H9 (cell line): ENCODE data around the gene PM20D2. TPM values are rescaled to one million over a fixed set of nuclear protein-coding genes. Genes with fewer than 3 reads are reported as not detected.

ENCODE experiments used
- DNase-seq: peaks from one replicate; pipeline ENCODE4 v3.0.0-alpha.2; 2017
- H2AFZ ChIP-seq: one replicate; pipeline ENCODE4 v1.6.1; 2013; ENCODE audit warnings: mild to moderate bottlenecking, low read length, control low read depth, moderate library complexity
- H2AK5ac ChIP-seq: 2 replicates; pipeline ENCODE4 v1.6.1; 2013; ENCODE audit warnings: low read length, control low read depth, mixed read lengths; ENCODE audit not compliant: insufficient read length
- H2BK120ac ChIP-seq: one replicate; pipeline ENCODE4 v1.6.1; 2013; ENCODE audit warnings: low read depth, mild to moderate bottlenecking, low read length, control low read depth, inconsistent platforms; ENCODE audit not compliant: poor library complexity, severe bottlenecking
- H2BK12ac ChIP-seq: 2 replicates; pipeline ENCODE4 v1.6.1; 2013; ENCODE audit warnings: low read length, control low read depth, mixed read lengths, low read depth; ENCODE audit not compliant: insufficient read length
- H2BK15ac ChIP-seq: 2 replicates; pipeline ENCODE4 v1.6.1; 2013; ENCODE audit warnings: low read depth, low read length, control low read depth
- H2BK20ac ChIP-seq: one replicate; pipeline ENCODE4 v1.6.1; 2013; ENCODE audit warnings: low read depth, mild to moderate bottlenecking, low read length, control low read depth, inconsistent platforms; ENCODE audit not compliant: poor library complexity, severe bottlenecking
- H2BK5ac ChIP-seq: 2 replicates; pipeline ENCODE4 v1.6.1; 2013; ENCODE audit warnings: low read length, control low read depth, mixed read lengths; ENCODE audit not compliant: insufficient read length
- H3K14ac ChIP-seq: 2 replicates; pipeline ENCODE4 v1.6.1; 2013; ENCODE audit warnings: low read length, control low read depth; ENCODE audit not compliant: insufficient read depth
- H3K18ac ChIP-seq: 2 replicates; pipeline ENCODE4 v1.6.1; 2013; ENCODE audit warnings: low read depth, mild to moderate bottlenecking, mixed read lengths, low read length, control low read depth; ENCODE audit not compliant: insufficient read length
- H3K23ac ChIP-seq: 2 replicates; pipeline ENCODE4 v1.6.1; 2013; ENCODE audit warnings: low read length, control low read depth, mixed read lengths, low read depth; ENCODE audit not compliant: insufficient read length
- H3K23me2 ChIP-seq: 2 replicates; pipeline ENCODE4 v1.6.1; 2013; ENCODE audit warnings: low read depth, mild to moderate bottlenecking, mixed read lengths, low read length, control low read depth; ENCODE audit not compliant: insufficient read length, poor library complexity, severe bottlenecking
- H3K27ac ChIP-seq: 2 replicates; pipeline ENCODE4 v1.5.1; 2013; ENCODE audit warnings: low read length, control low read depth, mixed read lengths, low read depth; ENCODE audit not compliant: insufficient read length
- H3K27me3 ChIP-seq: 2 replicates; pipeline ENCODE4 v1.6.1; 2013; ENCODE audit warnings: low read length, control low read depth, inconsistent platforms; ENCODE audit not compliant: insufficient read depth
- H3K4ac ChIP-seq: 2 replicates; pipeline ENCODE4 v1.6.1; 2013; ENCODE audit warnings: low read depth, mild to moderate bottlenecking, control low read depth, inconsistent platforms, low read length, moderate library complexity
- H3K4me1 ChIP-seq: 2 replicates; pipeline ENCODE4 v1.6.1; 2013; ENCODE audit warnings: low read length, control low read depth, inconsistent platforms; ENCODE audit not compliant: insufficient read depth
- H3K4me2 ChIP-seq: 2 replicates; pipeline ENCODE4 v1.6.1; 2013; ENCODE audit warnings: low read length, control low read depth, mixed read lengths; ENCODE audit not compliant: insufficient read length, insufficient read depth
- H3K56ac ChIP-seq: 2 replicates; pipeline ENCODE4 v1.6.1; 2013; ENCODE audit warnings: low read depth, mild to moderate bottlenecking, mixed read lengths, low read length, control low read depth; ENCODE audit not compliant: insufficient read length
- H3K79me1 ChIP-seq: 2 replicates; pipeline ENCODE4 v1.6.1; 2013; ENCODE audit warnings: low read depth, mild to moderate bottlenecking, moderate library complexity, low read length, control low read depth, inconsistent platforms; ENCODE audit not compliant: insufficient read depth, poor library complexity, severe bottlenecking
- H3K79me2 ChIP-seq: 2 replicates; pipeline ENCODE4 v1.6.1; 2013; ENCODE audit warnings: low read length, control low read depth, inconsistent platforms; ENCODE audit not compliant: insufficient read depth
- H3K9ac ChIP-seq: 2 replicates; pipeline ENCODE4 v1.6.1; 2013; ENCODE audit warnings: low read length, control low read depth, mixed read lengths; ENCODE audit not compliant: insufficient read length; ENCODE audit errors: extremely low read depth
- H3K9me3 ChIP-seq: one replicate; pipeline ENCODE4 v1.6.1; 2013; ENCODE audit warnings: low read depth, low read length, inconsistent platforms; ENCODE audit not compliant: control insufficient read depth
- H3T11ph ChIP-seq: one replicate; pipeline ENCODE4 v1.6.1; 2013; ENCODE audit warnings: mild to moderate bottlenecking, low read length, control low read depth, inconsistent platforms
- H4K20me1 ChIP-seq: one replicate; pipeline ENCODE4 v1.6.1; 2013; ENCODE audit not compliant: control insufficient read depth, insufficient read length, insufficient read depth
- H4K5ac ChIP-seq: 2 replicates; pipeline ENCODE4 v1.6.1; 2013; ENCODE audit warnings: low read depth, mild to moderate bottlenecking, mixed read lengths, low read length, control low read depth; ENCODE audit not compliant: insufficient read length
- H4K8ac ChIP-seq: replicated peaks from 2 replicates; pipeline ENCODE4 v1.6.1; 2013; ENCODE audit warnings: low read length, control low read depth, mixed read lengths, low read depth; ENCODE audit not compliant: insufficient read length
- H4K91ac ChIP-seq: 2 replicates; pipeline ENCODE4 v1.6.1; 2013; ENCODE audit warnings: low read depth, mild to moderate bottlenecking, moderate library complexity, mixed read lengths, low read length, control low read depth; ENCODE audit not compliant: insufficient read length
- H3K27ac Mint-ChIP-seq, 3 experiments: 2 replicates in 2 of 3; 3 replicates in 1 of 3; pipeline ENCODE4 v1.8.0; 2020 to 2021; ENCODE audit warnings: mixed read lengths in 3 of 3, mild to moderate bottlenecking in 1 of 3, moderate library complexity in 1 of 3
- H3K27me3 Mint-ChIP-seq: 2 replicates; pipeline ENCODE4 v1.8.0; 2021; ENCODE audit warnings: low read depth, mild to moderate bottlenecking, moderate library complexity, mixed read lengths
- H3K36me3 Mint-ChIP-seq, 3 experiments: 2 replicates in 2 of 3; 3 replicates in 1 of 3; pipeline ENCODE4 v1.8.0; 2020 to 2021; ENCODE audit warnings: low read depth in 3 of 3, mixed read lengths in 3 of 3; ENCODE audit not compliant: insufficient read depth in 1 of 3
- H3K4me1 Mint-ChIP-seq, 2 experiments: 2 replicates each; pipeline ENCODE4 v1.8.0; 2020; ENCODE audit warnings: mixed read lengths in 2 of 2
- H3K4me3 Mint-ChIP-seq, 2 experiments: 2 replicates in 1 of 2; 3 replicates in 1 of 2; pipeline ENCODE4 v1.8.0; 2020 to 2021; ENCODE audit warnings: mild to moderate bottlenecking in 2 of 2, mixed read lengths in 2 of 2, moderate library complexity in 1 of 2
- H3K9me3 Mint-ChIP-seq, 2 experiments: 2 replicates in 1 of 2; 3 replicates in 1 of 2; pipeline ENCODE4 v1.8.0; 2020; ENCODE audit warnings: mild to moderate bottlenecking in 2 of 2, mixed read lengths in 2 of 2, moderate library complexity in 1 of 2
- CTCF ChIP-seq: fragments of 200-600 bp; sonication (generic); conservative IDR thresholded peaks from 3 replicates; pipeline ENCODE4 v1.8.0; 2021; ENCODE audit warnings: antibody characterized with exemption, mild to moderate bottlenecking
- WGBS: extraction: QIAGEN DNeasy Blood & Tissue Kit; methylation state at CpG from one replicate; pipeline ENCODE4 v1.1.7; 2013; ENCODE audit warnings: missing lambda C conversion rate, low lambda C conversion rate, mixed read lengths; ENCODE audit not compliant: insufficient read length; ENCODE audit errors: extremely low coverage; 5-methylcytosine and 5-hydroxymethylcytosine counted together
- total RNA-seq: library from RNA; stranded (reverse); gene quantifications from 2 replicates; pipeline ENCODE4 v1.2.1, GENCODE V29; 2021

The PM20D2 gene
- total RNA-seq, 1 experiment from 2014 or later: 8.3 TPM

DNA sequence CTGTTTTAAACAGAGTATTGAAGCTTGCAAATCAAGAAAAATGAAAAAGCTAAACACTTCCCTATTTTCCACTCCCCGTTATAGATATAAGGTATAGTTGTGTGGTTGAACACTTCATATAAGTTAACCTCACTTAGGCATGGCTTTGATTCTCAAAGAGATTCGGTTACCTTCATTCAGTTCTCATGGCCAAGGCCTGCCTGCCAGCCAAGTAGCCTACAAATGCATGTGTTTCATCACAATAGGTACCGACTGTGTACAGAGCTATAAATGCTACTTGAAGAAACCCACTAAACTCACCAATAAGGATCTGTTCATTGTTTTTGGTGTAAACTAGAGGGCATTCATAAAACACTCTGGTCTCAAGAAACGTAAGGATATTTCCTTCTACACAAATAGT, 27.8 kb downstream of the PM20D2 start:
- H3K27me3 ChIP-seq: no peaks in the 10 kb centered on the region
- Mint-ChIP-seq H3K4me3 (no peak overlapping the region), H3K27me3 (no peaks in the 10 kb centered on the region; the same call in 1 of the 2 replicates), H3K4me1 (no peaks in the 10 kb centered on the region), H3K27ac (no peak overlapping the region), H3K36me3 (no peaks in the 10 kb centered on the region), H3K9me3 (no peaks in the 10 kb centered on the region)
- H4K91ac ChIP-seq: no peak overlapping the region
- H3K23ac ChIP-seq: no peak overlapping the region
- H2BK120ac ChIP-seq: no peak overlapping the region
- no peak overlapping the region for H3K4me2 ChIP-seq
- no peak for DNase-seq
- H2BK5ac ChIP-seq: no peak overlapping the region
- H4K5ac ChIP-seq: no peak overlapping the region
- no peak overlapping the region for H2BK20ac ChIP-seq
- H3K4me1 ChIP-seq: no peaks in the 10 kb centered on the region
- H3T11ph ChIP-seq: no peak overlapping the region
- no peaks in the 10 kb centered on the region for H3K79me1 ChIP-seq
- H2AK5ac ChIP-seq: no peak overlapping the region
- no peaks in the 10 kb centered on the region for H3K79me2 ChIP-seq
- no peaks in the 10 kb centered on the region for H4K20me1 ChIP-seq
- H3K56ac ChIP-seq: no peak overlapping the region
- H3K14ac ChIP-seq: no peak overlapping the region
- TF ChIP-seq CTCF: no peak
- no CpG with 5 or more reads among the region's 4 CpGs for WGBS
- H3K18ac ChIP-seq: no peak overlapping the region
- no peak overlapping the region for H3K27ac ChIP-seq
- H2BK15ac ChIP-seq: no peak overlapping the region
- H2BK12ac ChIP-seq: no peak overlapping the region
- no peak overlapping the region for H4K8ac ChIP-seq
- H3K9me3 ChIP-seq: no peaks in the 10 kb centered on the region
- H3K4ac ChIP-seq: no peak overlapping the region
- H2AFZ ChIP-seq: no peak overlapping the region
- H3K23me2 ChIP-seq: no peaks in the 10 kb centered on the region
- H3K9ac ChIP-seq: no peak overlapping the region
